ENCODE measurements around the gene ARL15.
"Not testable (repeated sequence)": the region's sequence is repeated elsewhere in the genome, so short reads cannot be mapped to it uniquely, and the experiment has no call there.

The ARL15 gene

DNA sequence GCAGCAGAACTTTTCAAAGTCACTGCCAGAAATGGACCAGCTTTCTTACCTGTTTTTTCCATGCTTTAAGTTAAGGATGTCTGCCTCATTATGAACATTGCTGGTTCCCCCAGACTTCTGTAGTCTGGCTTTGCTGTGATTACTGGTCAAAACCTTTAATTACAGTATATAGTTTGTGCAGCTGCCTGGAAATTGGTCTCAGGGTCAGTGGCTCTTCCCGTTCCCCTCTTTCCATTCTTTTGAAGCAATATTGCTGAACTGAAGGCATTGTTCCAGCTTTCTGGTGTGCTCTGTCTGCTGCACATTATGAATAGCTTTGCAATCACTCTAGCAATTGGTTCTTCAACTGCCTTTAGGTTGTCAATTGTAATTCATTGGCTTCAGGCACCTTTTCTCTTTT is 206.5 kb downstream of the ARL15 start:
- no peak for DNase-seq (ENCODE audit: extremely low read depth in 1 of 2, low read depth in 1 of 2)

DNA sequence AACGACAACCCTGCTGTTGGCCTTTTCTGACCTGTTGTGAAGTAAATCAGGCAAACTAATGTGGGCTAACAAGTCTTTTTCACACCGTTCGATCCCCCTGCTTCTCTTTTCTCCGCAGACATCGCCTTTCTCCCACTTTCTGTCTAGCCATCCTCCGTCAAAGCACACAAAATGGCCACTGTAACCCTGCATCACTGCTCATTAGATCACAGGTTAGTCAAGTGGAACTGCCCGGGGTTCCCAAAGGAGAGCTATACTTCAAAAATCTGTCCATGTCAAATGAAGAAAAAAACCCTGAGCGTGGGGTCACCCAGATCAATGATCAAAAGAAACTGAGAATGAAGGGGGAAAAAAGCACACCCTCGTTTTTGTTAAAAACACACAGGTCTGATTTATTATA is 212.1 kb downstream of the ARL15 start:
- DNase-seq (ENCODE audit: extremely low read depth in 1 of 2, low read depth in 1 of 2), result no peak

DNA sequence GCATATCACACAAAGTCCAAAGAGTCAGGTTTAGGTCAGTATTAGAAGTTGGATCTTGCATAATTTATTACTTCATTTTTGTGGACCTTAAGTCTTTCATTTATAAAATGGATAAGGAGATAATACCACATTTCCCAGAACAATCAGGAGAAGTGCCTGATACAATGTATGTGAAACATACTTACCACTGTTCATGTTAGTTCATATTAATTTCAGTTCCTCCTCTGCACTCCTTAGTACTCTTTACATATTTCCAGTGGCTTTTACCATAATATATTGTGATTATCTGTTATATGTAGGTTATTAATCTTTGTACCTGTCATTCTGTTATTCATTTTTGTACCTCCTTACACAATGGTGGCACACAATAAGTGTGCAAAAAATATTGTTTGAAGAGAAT is 214.4 kb downstream of the ARL15 start:
- no peak for DNase-seq (ENCODE audit: extremely low read depth in 1 of 2, low read depth in 1 of 2)

DNA sequence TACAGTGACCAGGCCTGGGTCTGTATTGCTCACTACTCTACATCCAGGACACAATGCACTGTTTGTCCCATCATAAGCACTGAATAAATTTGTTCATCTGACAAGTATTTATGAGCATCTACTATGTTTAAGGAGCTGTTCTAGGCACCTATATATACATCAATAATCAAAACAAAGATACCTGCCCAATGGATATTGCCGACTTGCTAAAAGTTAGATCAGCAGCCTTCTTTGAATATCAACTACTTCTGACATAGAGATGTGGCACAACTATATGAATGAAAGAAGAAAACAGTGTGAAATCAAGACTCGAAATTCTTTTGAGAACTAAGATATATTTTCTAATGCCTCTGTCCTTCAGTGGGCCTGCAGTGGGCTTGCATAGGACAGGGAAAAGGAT is 215.7 kb downstream of the ARL15 start:
- DNase-seq (ENCODE audit: extremely low read depth in 1 of 2, low read depth in 1 of 2), result no peak

DNA sequence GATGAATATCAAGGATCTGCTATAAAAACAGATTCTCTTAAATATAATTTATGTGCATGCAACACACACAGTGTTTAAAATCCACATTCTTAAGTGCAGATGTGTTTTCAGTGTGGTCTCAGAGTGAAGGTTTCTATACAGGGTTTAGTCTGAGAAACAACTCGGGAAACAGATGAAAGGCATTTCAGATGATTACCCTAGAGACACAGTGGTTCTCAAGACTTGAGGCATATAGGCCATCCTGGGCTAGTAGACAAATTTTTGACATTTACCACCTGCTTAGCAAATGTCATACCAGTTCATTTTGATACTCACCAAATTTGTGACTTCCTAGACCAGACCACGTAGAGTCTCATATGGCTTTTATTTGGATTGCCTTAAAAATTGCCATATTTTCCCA is 216.5 kb downstream of the ARL15 start:
- no peak for DNase-seq (ENCODE audit: extremely low read depth in 1 of 2, low read depth in 1 of 2)

DNA sequence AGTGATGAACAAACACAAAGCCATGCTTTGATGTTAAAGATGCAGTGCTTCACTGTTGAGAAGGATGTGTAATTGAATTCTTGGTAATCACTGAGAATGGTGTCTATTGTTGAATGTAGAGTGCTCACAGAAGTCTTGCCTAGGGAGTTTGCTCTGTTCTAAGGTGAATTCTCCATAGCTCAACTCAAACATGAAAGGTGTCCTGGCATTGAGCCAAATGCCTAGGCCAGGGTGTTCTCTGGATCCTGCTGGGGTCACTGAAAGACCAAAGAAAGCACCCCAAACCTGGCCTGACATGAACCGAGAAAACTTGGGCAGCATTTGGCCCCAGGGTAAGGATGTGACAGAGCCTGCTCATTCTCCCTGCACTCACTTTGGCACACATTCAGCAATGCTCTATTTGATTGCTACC is 217.3 kb downstream of the ARL15 start:
- DNase-seq (ENCODE audit: extremely low read depth in 1 of 2, low read depth in 1 of 2), result no peak

DNA sequence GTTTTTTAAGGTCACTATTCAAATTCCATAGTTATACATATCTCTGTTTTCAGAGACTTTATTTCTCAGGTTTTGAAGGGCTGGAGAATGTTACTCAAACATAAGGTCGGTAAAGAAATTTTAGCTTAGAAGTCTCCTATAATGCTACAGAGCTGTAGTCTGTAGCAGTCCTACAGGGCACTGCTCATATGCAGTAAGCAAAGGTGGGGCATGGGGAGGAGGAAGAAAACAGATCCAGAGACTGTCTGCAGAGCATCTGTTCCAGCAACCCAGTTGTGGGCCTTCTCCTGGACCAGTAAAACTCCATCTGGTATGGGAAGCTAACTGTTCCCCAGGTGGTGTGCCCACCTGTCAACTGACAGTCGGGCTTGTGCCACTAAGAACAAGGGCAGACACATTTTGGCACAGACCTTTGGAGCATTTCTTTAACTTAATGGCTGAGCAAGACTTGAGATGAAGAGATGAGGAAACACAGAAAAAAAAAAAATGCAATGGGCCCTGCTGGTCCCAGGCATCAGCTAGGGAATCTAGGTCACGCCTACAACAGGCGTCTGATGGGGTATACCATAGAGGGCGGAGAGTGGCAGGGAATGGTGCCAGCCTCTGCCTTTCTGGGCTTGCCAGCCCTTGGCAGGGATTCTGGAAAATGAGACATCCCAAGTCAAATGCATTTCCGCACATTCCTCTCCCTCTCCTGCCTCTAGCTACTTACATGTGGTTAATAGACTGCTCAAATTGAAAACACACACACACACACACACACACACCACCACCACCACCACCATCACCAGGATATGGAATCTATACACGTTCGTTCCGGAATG is 218.9 kb downstream of the ARL15 start:
- no peak for DNase-seq (ENCODE audit: extremely low read depth in 1 of 2, low read depth in 1 of 2)

DNA sequence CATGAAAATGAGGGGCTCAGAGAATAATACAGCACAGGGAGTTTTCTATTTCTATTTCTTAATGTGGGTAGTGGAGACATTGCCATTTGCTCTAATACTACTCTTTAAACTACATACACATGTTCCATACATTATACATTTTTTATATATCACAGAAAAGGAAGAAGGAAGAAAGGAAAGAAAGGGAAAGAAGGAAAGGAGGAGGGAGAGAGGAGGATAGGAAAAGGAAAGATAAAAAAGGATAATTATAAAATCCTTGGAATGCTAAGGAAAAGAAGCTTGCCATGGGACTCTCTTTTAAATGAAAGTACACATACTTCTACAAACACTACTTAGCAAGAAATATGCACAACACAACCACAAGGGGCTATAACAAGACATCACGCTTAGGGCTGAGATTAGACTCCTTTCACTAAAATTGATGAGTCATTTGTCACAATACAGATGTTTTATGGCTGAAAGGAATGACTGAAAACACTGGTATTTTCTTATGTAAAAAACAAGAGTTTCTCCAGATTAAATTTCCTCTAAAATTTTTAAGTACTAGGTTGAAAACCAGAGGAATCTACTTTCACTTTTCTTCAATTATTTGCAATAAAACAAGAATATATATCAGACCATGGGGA is 219.8 kb downstream of the ARL15 start:
- DNase-seq (ENCODE audit: extremely low read depth in 1 of 2, low read depth in 1 of 2), result no peak

DNA sequence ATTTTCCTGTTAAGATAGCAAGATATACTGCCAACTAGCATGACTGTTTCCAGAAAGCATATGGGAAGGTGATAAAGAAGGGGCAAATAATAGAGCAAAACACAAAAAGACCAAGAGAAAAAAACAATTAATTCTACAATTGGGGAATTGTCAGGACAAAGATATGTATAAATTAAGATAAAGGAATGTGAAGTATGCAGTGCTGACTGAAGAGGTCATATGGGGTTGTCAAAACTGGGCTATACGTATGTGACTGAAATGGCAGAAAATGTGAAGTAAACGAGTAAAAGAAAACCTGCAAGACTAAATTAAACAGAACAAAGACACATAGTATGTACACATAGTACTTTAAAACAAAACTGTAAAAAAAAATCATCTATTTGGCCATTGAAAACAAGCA is 222.3 kb downstream of the ARL15 start:
- no peak for DNase-seq (ENCODE audit: extremely low read depth in 1 of 2, low read depth in 1 of 2)

DNA sequence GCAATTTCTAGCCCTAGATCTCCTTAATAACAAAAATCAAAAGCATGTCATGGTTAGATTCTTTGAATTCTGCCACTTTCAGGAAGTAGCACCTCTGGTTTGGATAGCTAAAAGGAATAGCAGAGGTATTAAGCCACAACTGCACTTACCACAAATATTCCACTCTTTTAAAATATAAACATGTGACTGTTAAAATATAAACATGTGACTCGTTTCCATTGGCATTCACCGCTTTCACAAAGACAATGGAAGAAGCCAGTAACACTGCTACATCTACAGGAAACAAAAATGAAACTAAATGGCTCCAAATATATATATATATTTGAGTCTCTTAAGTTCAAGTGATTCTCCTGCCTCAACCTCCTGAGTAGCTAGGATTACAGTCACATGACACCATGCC is 222.9 kb downstream of the ARL15 start:
- no peak for DNase-seq (ENCODE audit: extremely low read depth in 1 of 2, low read depth in 1 of 2)

DNA sequence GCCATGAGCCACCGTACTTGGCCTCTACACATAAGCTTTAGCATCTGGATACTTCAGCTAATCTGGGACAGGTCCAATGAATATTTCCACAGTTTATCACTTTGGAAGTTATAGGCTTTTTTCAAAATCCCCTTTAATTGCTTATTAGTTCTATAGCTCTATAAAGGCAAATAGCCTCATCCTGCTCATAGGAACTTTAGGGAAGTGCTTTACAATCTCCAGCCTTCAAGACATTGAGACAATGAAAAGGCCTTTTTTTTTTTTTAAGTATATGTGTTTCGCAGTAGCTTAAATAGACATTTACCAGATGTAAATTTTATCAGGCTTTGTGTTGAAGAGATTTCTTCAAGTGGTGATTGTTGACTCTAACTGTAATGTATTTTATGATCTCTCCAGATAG is 224.2 kb downstream of the ARL15 start:
- DNase-seq (ENCODE audit: extremely low read depth in 1 of 2, low read depth in 1 of 2), result no peak

DNA sequence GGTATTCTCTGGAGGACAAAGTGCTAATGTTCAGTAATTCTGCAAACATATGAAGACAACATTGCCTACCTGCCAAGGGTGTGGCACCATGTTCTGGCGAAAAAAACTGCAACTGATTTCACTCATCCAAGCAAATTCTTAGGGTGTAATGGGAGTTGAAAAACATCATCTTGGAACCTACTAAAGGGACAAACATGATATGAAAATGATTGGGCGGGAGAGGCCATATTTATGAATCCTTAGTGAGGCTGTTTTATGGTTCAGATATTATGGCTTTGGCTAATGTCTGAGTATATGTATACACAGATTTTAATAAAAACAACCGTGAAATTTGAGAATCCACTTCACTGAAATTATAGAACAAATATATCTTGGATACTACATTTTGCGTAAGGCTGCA is 225.7 kb downstream of the ARL15 start:
- DNase-seq (ENCODE audit: extremely low read depth in 1 of 2, low read depth in 1 of 2), result no peak

DNA sequence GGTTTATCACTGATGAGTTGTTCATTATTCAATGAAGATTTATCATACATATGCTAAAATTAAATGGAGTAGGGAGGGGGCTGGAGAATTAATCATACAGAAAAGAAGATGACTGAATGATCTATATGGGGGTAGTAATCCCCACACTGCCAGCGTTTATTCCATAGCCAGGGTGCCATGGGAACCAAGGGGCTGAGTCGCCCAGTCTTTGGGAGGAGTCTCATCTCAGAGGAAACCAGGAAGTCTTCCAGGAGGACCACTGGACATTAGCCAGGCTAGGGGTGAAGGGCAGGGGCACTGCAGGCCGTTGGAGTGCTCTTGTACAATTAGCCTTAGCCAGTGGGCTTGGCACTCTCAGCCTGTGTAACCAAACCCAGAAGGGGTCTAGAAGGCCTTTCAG is 226.5 kb downstream of the ARL15 start:
- DNase-seq (ENCODE audit: extremely low read depth in 1 of 2, low read depth in 1 of 2), result no peak

DNA sequence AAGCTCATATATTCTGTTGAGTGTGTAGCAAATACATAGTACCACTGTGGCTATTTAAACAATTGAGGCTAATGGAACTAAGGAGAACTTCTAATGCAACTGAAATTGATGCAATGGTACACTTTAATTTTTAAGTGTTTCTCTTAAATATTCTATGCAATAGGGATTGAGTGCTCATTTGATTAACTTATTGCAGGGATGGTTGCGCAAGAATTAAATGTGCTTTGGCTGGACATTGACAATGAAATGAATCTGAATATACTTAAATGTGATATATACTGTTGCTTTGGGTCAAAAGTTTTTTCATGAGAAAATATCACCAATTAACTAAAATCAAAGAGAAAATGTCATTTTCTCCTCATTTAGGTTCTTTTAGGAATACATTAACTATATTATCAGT is 227.1 kb downstream of the ARL15 start:
- DNase-seq (ENCODE audit: extremely low read depth in 1 of 2, low read depth in 1 of 2), result no peak

DNA sequence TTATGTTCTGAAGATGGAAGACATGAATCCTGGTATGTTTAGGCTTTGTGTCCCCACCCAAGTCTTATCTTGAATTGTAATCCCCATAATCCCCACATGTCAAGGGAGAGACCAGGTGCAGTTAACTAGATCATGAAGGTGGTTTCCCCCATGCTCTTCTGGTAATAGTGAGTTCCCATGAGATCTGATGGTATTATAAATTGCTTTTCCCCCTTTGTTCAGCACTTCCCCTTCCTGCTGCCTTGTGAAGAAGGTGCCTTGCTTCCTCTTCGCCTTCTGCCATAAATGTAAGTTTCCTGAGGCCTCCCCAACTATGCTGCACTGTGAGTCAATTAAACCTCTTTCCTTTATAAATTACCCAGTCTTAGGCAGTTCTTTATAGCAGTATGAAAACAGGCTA is 229.0 kb downstream of the ARL15 start:
- no peak for DNase-seq (ENCODE audit: extremely low read depth in 1 of 2, low read depth in 1 of 2)

DNA sequence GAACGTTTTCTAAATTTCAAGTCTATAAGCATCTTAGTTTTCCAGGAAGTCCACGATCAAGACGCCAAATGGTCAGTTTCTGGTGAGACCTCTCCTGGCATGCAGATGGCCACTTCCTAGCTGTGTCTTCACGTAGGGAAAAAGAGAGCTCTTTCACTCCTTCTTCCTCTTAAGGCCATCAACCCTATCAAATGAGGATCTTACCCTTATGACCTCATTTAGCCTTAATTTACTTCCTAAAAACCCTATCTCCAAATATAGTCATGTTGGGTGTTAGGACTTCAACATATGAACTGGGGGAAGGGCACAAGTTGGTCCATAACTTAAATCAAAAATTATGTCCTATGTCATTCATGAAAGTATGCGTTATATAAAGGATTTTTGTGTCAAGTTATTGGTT is 229.5 kb downstream of the ARL15 start:
- DNase-seq (ENCODE audit: extremely low read depth in 1 of 2, low read depth in 1 of 2), result no peak

DNA sequence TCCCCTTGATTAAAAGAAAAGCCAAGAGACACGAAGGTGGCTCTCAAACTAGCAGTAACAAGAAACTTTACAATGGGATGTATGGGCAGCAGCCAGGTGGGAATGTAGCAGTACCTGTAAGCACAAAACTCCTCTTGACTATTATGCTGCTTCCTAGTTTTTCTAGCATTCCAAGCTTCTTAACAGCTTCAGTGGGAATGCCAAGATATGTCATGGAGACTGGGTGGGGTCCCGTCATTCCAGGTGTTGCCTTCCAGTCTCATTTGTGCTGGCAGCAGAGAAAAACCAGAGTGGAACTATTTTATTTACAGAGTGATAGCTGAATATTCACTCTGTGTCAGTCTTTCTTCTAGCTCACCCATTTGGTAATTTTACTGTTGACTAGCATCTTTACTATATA is 236.6 kb downstream of the ARL15 start:
- DNase-seq (ENCODE audit: extremely low read depth in 1 of 2, low read depth in 1 of 2), result no peak

DNA sequence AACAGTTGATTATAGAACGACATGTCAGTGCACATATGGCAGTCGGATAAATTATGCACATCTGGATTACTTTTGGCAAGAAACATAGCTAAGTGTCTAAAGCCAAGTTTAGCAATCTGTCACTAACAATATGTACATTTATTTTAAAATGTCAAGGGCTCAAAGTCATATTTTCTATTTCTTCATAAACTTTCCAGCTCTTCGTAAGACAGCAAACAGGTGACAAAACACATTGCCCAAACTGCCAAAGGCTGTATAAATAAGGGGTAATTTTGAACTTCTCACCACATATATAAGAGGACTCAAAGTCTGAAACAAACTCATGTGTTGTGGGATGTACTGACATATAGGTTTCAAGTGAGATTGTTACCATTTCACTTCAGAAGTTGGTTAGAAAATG is 237.2 kb downstream of the ARL15 start:
- no peak for DNase-seq (ENCODE audit: extremely low read depth in 1 of 2, low read depth in 1 of 2)

DNA sequence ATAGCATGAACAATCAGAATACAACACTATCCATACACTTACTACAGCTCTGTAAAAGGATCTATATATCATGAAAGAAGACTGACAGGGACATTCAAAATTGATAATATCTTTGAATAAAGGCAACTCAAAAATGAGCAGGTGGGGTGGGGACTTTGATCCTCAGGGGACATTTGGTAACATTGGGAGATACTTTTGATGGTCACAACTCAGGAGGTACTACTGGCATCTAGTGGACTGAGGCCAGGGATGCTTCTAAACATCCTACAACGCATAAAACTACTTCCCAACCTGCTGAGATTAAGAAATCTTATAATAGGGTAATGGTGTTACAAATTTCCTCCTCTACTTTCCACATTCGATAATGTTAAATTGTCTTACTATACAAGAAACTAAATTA is 243.9 kb downstream of the ARL15 start:
- no peak for DNase-seq (ENCODE audit: extremely low read depth in 1 of 2, low read depth in 1 of 2)

DNA sequence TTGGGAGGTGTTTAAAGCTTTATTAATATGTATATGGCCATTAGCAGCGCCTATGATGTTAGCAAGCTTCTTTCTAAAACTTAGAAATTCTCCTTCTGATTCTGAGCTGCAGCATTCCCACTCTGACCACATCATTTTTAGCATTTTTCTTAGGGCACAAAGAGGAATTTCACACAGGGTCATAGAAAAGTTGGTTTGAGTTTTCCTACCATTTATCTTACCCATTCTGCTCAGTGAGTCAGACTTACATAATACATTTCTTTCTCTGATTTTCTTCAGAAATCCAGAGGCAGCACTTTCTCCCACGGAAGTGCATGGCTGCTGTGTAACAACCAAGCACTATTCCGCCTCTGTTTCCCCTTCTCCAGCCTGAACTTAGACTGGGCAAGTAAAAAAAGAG is 246.6 kb downstream of the ARL15 start:
- DNase-seq (ENCODE audit: extremely low read depth in 1 of 2, low read depth in 1 of 2), result no peak

DNA sequence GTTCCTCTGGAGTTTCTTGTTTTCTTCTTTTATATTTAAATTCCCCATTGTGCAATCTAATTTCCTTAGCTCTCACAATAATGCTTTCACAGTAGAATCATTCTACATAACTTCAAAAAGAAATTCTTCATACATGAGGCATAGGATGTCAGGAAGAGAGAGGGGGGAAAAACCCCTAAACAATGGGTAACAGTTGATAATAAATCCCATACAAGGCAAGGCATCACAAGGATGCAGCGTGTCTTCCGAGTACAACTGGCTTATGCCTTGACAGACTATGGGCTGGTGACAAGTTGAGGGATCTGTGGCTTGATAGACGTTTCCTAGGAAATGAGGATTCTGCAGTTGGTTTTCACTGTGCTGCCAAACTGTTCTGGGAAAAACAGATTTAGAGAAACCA is 247.4 kb downstream of the ARL15 start:
- DNase-seq (ENCODE audit: extremely low read depth in 1 of 2, low read depth in 1 of 2), result no peak

DNA sequence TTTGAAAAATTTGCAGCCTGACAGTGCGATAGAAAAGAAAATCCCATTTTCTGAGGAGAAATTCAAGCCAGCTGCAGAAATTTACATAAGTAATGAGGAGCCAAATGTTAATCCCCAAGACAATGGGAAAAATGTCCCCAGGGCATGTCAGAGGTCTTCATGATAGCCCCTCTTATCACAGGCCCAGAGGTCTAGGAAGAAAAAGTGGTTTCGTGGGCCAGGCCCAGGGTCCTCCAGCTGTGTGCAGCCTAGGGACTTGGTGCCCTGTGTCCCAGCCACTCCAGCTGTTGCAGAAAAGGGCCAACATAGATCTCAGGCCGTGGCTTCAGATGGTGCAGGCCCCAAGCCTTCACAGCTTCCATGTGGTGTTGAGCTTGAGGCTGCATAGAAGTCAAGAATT is 249.5 kb downstream of the ARL15 start:
- DNase-seq (ENCODE audit: extremely low read depth in 1 of 2, low read depth in 1 of 2), result not testable (repeated sequence)

DNA sequence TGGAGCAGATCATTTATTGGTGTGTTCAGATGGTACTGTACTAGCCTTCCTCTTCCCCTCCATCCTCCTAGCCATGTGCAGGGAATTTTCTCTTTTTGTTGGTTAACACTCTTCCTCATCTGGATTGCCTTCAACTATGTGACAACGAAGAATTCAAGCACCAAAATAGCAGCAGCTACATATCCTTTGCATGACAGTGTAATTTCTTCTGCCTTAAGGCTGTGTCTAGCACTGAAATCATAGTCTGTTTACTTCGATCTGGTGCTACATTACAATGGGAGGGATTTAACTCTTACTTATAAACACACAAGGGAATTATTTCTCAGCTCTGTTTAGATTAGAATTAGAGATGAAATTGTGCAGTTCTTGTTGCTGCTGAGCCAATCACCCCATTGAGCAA is 260.4 kb downstream of the ARL15 start:
- no peak for DNase-seq (ENCODE audit: extremely low read depth in 1 of 2, low read depth in 1 of 2)
